NCI-H2171 (cell line): ENCODE measurements around the gene SLC16A10.
"Not testable (repeated sequence)": the region's sequence is repeated elsewhere in the genome, so short reads cannot be mapped to it uniquely, and the experiment has no call there.

ENCODE experiments used
- DNase-seq: peaks from one replicate; lab custom pipeline; 2025; lab: John Stamatoyannopoulos, UW

Gene SLC16A10

DNA sequence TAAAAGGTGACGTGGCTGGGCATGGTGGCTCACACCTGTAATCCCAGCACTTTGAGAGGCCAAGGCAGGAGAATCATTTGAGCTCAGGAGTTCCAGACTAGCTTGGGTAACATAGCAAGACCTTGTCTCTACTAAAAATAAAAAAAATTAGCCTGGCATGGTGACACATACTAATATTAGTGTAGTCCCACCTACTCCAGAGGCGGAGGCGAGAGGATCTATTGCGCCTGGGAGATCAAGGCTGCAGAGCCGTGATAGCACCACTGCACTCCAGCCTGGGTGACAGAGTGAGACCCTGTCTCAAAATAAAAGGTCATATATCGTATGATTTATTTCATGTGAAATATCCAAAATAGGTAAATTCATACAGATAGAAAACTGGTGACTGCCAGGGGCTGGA lies 132.5 kb downstream of the SLC16A10 start:
- no peak for DNase-seq

- DNase-seq: no peak
Observed at GRCh38 chr6:111220383-111221031, 133.2 kb downstream of the SLC16A10 start.

DNA sequence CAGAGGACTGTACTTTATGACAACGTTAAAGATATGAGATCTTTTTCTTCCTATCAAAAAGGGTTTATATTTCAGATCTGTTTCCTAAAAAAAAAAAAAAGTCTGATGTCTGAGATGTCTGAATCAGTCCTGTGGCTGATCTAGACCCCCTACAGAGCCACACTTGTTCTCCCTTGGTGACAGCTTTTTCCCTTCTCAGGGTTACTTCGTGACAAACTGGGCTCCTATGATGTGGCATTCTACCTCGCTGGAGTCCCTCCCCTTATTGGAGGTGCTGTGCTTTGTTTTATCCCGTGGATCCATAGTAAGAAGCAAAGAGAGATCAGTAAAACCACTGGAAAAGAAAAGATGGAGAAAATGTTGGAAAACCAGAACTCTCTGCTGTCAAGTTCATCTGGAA lies 134.5 kb downstream of the SLC16A10 start:
- DNase-seq: no peak

DNA sequence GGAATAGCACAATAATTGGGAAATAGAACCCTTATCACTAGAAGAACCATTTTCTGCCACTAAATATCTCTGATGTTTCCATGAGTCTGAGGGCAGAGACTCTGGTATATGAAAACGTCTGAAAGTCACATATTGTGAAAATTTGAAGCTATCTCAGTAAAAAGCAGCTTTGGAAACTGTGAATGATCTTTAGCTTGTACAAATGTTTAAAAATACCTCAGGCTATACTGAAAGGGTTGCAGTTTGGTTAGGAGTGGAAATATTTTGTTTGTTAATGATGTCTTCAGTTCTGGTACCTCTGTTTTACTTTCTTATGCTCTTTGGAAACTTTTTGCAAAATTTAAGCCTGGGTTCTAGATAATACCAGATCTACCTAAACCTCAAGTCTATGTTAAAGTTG lies 135.0 kb downstream of the SLC16A10 start:
- no peak for DNase-seq

DNA sequence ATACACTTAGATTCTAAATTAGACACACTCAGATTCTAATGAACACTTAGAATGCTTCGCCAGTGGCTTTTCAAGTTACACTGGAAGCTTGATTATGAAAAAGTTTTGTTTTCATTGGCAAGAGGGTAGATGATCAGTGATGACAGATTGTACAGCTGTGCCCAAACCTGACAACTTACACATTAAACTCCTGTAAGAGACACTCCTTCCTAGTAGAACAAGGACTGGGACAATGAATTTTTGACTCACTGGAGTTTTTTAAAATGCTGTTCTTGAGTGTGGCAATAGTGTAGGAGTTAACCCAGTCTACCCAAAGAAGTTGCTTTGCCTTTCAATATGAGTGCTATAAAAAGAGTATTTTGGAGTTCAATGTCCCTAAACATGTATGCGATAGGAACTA lies 140.8 kb downstream of the SLC16A10 start:
- DNase-seq: no peak

- no peak for DNase-seq
Observed at GRCh38 chr6:111230351-111231089, 143.2 kb downstream of the SLC16A10 start.

DNA sequence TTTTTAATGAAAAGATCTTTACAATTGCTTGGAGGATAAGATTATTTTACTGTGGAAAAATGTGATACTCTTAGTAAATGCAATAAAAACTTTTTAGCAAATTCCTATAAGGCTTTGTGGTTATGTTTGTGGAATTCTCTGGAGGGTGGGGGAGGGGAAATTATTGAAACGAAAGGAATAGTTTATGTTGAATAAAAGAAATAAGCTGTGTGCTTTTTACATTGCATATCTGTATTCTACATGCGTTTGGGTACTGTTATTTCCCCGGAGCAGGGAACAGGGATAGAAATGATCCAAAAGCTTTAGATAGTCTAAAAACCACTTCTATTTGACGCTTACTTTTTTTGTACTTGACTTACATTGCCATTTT lies 143.8 kb downstream of the SLC16A10 start:
- no peak for DNase-seq

DNA sequence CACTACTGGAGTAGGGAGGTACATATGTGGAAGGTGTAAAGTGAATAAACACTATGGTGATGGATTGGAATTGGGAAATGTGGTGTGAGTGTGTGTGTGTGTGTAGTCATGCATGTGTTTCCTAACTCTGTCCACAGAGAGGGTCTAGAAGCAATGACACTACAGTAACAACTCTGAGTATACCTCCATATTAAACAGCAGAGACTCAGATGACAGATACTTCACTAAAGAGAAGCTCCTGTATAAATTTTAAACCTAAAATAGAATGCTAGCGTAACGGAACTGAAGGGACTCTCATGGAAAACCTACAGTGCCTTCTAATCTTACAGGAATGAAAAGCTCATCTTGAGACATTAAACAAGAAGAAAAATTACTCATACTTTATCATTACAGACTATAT lies 150.5 kb downstream of the SLC16A10 start:
- no peak for DNase-seq

DNA sequence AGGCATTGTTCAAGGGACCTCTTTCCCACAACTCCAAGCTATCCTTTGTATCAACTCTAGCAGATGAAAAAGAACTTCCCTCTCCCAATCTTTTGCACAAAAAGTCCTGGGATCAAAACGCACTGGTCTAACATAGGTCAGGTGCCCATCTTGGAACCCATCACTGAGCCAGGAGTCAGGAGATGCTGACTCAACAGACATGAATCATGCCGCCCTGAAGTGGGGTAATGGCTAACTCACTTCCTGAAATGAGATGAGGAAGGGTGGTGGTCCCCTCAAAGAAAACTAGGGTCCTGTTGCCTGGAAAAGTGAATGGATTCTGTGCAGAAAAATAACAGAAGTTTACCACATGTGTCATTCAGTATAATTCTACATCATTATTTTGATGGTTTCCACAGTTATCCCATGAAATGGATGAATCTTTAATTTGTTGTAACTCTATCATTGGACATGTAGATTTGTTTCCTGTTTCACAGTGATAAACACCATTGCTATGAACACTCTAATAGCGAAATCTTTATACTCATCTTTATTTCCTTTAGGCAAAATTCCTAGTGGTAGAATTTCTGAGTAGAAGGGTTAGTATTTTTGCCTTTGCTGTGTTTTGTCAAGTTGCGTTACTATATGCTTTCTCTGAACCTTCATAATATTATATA lies 151.3 kb downstream of the SLC16A10 start:
- no peak for DNase-seq

GRCh38 chr6:111239461-111239860 lies 152.2 kb downstream of the SLC16A10 start:
- no peak for DNase-seq

GRCh38 chr6:111242452-111242851 lies 155.1 kb downstream of the SLC16A10 start:
- no peak for DNase-seq

- DNase-seq: no peak
Observed at GRCh38 chr6:111243095-111243494, 155.8 kb downstream of the SLC16A10 start.

- DNase-seq: no peak
Observed at GRCh38 chr6:111248789-111249188, 161.5 kb downstream of the SLC16A10 start.

- no peak for DNase-seq
Observed at GRCh38 chr6:111250791-111251354, 163.6 kb downstream of the SLC16A10 start.

DNA sequence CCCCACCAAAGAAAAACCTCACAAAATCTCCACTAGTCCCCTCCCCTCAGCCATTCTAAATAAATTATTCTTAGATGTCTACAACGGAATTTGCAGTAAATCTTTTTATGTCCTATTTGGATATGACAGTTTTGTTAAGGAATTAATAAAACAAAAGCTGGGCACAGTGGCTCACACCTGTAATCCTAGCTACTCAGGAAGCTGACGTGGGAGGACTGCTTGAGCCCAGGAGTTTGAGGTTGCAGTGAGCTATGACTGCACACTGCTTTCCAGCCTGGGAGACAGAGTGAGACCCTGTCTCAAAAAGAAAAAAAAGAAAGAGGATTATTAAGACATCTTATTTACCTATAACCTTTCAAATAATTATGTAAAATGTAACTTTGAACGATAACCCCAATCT lies 165.4 kb downstream of the SLC16A10 start:
- no peak for DNase-seq

DNA sequence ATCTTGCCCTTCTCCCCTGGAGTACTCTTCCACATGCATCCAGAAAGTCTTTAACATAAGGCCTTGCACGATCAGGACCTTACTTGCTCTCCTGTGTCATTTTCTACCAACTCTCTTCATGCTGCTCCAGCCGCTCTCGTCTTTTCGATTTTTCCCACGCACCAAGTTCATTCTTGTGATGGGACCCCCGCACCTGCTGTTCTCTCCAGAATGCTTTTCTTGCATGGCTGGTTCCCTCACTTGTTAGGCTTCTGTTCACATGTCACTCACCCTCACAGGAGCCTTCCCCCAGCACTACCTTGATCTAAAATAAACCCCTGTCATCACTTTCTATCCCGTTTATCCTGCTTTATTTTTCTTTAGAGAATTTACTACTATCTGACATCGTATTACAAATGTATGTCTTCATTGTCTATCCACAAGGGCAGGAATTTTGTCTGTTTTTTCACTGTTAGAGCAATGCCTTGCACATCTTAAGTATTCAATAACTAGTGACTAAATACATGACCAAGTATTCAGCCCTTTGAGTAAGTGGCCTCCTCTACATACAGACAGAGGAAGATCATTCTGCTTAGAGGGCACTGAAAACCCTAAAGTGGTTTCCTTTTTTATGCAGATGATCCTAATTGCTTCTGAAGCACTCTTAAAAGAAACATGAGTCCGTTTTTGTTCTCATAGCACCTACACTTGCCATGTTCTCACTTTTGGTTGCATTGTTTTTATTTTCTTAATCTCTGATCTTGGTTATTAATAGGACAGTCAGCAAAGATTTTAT lies 166.9 kb downstream of the SLC16A10 start:
- DNase-seq: no peak

DNA sequence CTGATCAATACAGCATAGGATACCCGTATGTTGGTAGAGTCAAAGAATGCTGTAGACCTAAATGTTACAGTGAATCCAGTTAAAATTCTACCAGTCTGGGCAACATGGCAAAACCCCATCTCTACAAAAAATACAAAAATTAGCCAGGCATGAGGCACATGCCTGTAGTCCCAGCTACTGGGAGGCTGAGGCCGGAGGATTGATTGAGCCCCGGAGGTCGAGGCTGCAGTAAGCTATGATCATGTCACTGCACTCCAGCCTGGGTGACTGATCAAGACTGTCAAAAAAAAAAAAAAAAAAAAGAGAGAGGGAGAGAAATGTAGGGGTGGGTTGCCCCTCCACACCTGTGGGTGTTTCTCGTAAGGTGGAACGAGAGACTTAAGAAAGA lies 167.5 kb downstream of the SLC16A10 start:
- DNase-seq: no peak

DNA sequence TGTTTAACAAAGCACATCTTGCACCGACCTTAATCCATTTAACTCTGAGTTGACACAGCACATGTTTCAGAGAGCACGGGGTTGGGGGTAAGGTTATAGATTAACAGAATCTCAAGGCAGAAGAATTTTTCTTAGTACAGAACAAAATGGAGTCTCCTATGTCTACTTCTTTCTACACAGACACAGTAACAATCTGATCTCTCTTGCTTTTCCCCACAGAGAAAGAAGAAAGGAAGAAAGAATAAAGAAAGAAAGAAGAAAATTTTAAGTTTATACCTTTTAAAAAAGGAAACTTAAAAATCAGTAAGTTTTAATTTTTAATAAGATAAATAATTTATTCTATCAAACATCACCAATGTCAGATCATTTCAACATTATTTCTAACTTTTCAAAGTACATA lies 168.5 kb downstream of the SLC16A10 start:
- DNase-seq: not testable (repeated sequence)

GRCh38 chr6:111256646-111257045 lies 169.3 kb downstream of the SLC16A10 start:
- no peak for DNase-seq

- DNase-seq: no peak
Observed at GRCh38 chr6:111258010-111258409, 170.7 kb downstream of the SLC16A10 start.

- DNase-seq: no peak
Observed at GRCh38 chr6:111258615-111259088, 171.3 kb downstream of the SLC16A10 start.
